HG02571 (cell line): ENCODE data around the gene INTS2.
"Not testable (repeated sequence)": the region's sequence is repeated elsewhere in the genome, so short reads cannot be mapped to it uniquely, and the experiment has no call there.

ENCODE experiments used
- ATAC-seq: cut with Tn5 transposase; IDR thresholded peaks from one replicate; pipeline ENCODE4 v1.9.1; 2021; ENCODE audit warnings: mild to moderate bottlenecking, moderate library complexity; ENCODE audit not compliant: unreplicated experiment

INTS2 gene

DNA sequence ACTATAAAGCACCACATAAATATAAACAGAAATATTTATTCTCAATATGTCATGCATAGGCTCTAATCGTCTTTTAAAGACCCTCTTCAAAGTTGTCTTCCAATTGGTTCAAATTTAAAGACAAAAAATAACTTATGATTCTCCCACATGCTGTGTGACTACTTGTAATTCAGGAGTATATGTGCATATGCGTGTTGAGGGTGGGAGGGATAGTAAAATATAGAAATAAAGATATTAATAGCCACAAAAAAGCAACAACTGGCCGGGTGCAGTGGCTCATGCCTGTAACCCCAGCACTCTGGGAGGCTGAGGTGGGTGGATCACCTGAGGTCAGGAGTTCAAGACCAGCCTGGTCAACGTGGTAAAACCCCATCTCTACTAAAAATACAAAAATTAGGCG, 33.5 kb downstream of the INTS2 start:
- not testable (repeated sequence) for ATAC-seq

DNA sequence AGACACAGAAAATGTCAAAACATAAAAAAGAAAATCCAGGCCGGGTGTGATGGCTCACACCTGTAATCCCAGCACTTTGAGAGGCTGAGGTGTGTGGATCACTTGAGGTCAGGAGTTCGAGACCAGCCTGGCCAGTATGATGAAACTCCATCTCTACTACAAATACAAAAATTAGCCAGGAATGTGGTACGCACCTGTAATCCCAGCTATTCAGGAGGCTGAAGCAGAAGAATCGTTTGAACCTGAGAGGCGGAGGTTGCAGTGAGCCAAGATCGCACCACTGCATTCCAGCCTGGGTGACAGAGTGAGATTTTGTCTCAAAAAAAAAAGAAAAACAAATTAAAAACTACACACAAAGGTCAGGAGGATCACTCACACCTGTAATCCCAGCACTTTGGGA, 40.0 kb downstream of the INTS2 start:
- not testable (repeated sequence) for ATAC-seq

DNA sequence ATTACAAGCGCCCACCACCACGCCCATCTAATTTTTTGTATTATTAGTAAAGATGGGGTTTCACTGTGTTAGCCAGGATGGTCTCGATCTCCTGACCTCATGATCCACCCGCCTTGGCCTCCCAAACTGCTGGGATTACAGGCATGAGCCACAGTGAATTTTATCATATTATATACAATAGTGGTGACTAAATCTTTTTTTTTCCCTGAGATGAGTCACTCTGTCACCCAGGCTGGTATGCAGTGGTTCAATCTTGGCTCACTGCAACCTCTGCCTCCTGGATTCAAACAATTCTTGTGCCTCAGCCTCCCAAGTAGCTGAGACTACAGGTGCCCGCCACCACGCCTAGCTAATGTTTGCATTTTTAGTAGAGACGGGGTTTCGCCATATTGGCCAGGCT, 41.9 kb downstream of the INTS2 start:
- not testable (repeated sequence) for ATAC-seq

- ATAC-seq, result no peak
Measured at GRCh38 chr17:61884864-61885263, 42.9 kb downstream of the INTS2 start.

DNA sequence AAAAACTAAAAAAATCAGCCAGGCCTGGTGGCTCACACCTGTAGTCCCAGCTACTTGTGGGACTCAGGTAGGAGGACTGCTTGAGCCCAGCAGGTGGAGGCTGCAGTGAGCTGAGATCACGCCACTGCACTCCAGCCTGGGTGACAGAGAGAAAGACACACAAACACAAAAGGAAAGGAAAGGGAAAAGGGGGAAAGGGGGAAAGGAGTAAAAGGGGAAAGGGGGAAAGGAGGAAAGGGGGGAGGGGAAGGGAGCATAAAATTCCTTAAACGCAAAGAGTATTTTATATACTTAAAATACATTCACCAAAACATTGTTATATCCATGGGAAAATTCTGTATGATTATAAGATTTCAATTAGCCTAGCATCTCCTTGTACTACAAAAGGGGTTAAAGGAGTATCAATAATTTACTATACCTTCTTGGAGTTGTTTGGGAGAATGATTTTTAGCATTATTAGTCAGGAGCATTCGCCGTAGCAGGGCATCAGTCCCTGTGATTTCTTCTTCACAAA, 47.1 kb downstream of the INTS2 start:
- ATAC-seq, result no peak

- no peak for ATAC-seq
Measured at GRCh38 chr17:61878984-61879612, 48.7 kb downstream of the INTS2 start.

- no peak for ATAC-seq
Measured at GRCh38 chr17:61878520-61878919, 49.3 kb downstream of the INTS2 start.

DNA sequence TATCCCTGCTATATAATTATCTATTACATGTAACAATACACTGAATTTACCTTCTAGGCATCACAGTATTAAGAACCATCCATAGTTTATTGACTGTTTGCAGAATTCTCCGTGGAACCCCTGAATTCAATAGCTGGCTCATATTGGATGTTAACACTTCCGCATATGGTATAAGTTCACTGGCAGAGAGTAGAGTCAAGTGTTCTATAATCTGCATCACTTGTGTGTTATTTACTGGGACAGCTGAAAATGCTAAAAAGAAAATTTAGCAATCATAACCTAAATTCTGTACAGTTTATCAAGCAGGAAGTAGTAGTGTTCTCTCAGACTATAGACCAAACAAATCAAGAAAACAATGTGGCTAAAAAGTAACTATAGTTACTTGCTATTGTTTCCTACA, 49.9 kb downstream of the INTS2 start:
- ATAC-seq, result no peak

DNA sequence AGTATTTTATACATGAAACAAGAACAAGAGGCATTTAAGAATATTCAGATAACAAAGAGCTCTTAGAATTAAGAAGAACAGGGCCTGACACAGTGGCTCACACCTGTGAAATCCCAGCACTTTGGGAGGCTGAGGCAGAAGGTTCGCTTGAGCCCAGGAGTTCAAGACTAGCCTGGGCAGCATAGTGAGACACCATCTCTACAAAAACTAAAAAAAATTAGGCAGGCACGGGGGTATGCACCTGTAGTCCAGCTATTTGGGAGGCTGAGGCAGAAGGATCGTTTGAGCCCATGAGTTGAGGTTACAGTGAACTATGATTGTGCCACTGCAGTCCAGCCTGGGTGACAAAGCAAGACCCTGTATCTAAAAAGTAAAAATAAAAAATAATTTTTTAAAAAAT, 52.0 kb downstream of the INTS2 start:
- no peak for ATAC-seq

GRCh38 chr17:61875285-61875684, 52.5 kb downstream of the INTS2 start:
- ATAC-seq, result no peak

GRCh38 chr17:61874075-61874474, 53.7 kb downstream of the INTS2 start:
- no peak for ATAC-seq

DNA sequence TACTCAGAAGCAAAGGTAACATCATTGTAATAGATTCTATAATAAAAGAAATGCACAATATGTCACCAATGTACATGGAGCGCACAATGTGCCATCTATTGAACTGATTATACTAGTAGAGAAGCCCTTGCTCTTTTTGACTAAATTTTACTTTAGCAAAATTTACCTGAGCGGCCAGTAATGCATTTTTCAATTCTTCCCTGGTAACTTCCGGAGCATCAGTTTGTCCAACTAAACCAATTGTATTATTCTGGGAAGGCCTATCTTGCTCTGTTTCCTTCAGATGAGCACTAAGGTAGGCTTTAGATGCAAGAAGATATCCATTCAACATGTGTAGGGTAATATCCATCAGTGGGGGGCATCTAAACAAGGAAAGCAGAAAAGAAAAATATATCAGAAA, 55.7 kb downstream of the INTS2 start:
- no peak for ATAC-seq

- no peak for ATAC-seq
Measured at GRCh38 chr17:61869138-61869537, 58.6 kb downstream of the INTS2 start.

DNA sequence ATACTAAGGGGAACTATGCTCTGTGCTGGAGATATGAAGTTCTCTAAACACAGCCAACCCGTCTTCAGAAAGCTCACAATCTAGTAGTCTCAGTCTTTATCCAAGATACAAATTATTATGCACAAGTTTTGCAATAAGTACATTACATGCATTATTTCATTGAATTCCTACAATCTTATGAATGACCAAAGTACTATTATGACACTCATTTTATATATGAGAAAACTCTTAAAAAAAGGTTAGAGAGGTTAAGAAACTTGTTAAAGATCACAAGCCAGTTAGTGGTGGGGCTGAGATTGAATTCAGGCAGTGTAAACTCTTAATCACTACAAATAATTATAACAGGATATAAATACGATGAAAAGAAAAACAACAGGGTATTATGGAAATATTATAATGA, 59.7 kb downstream of the INTS2 start:
- no peak for ATAC-seq

DNA sequence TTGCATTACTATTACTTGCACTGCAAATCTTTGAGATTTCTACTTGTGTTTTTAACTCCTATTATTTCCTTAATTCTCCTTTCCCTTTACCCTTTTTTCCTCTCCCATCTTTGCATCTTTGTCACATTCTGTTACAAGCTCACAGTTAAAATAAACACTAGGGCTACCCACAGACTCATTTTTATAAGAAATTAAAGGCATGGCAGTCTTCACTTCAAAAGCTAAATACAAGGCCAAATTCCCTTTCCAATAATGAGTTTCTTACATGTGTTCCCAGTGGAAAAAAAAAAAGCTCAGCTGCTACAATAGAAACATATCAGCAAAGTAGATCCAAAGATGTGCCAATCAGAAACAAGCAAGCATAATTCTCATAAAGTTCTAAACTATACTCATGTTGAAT, 60.7 kb downstream of the INTS2 start:
- no peak for ATAC-seq

DNA sequence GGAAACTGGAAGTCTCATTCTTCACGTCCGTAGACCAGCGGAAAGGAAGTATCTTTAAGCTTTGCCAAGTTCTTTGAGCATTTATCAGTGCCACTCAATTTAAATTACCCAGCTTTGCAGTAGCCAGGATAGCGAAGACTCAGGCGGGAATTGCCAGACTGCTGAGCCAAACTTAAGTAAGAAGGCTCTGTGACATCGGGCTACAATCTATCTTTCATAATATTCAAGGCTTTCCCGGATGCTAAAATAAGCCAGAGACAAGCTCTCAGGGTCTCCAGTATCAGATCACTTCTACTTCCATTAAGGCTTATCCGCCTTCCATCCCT, 64.0 kb downstream of the INTS2 start:
- ATAC-seq, result peak; percentile 16

GRCh38 chr17:61862975-61863800, 64.6 kb downstream of the INTS2 start, which contains the start of gene BRIP1:
TSS of gene BRIP1 (minus strand) at chr17:61863528. CDS start at chr17:61861539, 1,989 bp downstream.
- peak; percentile 94 for ATAC-seq

DNA sequence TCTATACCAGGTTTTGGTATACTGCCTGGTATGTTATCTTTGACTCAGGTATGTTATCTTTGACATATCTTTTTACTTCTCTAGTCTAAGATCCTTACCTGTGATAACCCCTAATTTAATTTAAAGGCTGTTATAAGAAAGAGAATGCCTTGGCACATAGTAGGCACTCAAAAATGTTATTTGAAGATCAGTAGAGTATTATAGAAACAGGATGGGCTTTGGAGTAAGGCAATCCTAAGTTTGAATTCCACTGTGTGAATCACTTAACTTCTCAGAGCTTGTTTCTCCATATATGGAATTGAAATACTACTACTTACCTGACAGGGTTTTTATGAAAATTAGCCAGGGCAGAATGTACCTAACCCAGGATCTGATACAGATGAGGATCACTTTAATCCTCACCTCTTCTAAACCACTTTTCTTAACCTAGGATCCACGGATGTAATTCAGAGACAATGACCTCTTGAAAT, 65.6 kb downstream of the INTS2 start:
- no peak for ATAC-seq

GRCh38 chr17:61860397-61860796, 67.4 kb downstream of the INTS2 start:
- ATAC-seq, result not testable (repeated sequence)

DNA sequence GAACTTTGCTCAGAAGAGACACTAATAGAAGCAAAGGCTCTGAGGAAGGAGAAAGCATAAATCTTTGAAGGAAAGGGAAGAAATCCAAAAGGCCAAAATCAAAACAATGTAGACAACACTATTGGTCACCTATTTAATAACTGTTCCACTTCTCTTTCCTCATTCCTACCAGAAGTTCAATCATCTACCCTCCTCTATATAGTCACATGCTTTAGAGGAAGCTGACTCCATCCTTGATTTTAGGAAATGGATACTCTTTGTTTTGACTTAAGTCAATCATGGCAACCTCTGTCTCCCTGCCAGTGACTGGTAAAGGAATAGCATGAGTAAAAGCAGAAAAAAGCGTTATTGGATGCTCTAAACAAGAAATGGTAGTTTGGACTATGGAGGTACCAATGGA, 71.7 kb downstream of the INTS2 start:
- ATAC-seq, result no peak

- ATAC-seq, result no peak
Measured at GRCh38 chr17:61852857-61853256, 74.9 kb downstream of the INTS2 start.

DNA sequence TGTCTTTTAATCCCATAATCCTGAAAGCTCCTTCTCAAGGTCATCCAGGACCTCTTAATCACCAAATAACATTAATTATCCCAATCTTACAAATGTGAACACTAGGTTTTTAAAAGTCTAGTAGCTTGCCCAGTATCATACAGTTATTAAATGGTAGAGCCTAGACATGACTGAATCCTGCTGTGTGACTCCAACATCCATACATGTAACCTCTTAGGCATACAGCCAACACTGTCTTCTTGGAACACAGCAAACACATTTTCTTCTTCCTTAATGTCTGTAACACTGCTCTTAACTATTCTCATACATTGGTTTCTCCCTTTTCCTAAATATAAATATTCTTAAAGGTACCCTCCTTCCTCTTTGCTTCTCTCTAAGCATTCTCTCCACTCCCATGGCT, 78.1 kb downstream of the INTS2 start:
- ATAC-seq, result no peak
